ENCODE measurements around the gene NPM3.

The NPM3 gene

GRCh38 chr10:101773923-101774588 is 9.2 kb downstream of the NPM3 start:
- DNase-seq: no peak

- no peak for DNase-seq
Observed at GRCh38 chr10:101772895-101773761, 10.1 kb downstream of the NPM3 start.

- no peak for DNase-seq
Observed at GRCh38 chr10:101772017-101772894, 11.0 kb downstream of the NPM3 start.

- no peak for DNase-seq
Observed at GRCh38 chr10:101771380-101771779, 11.9 kb downstream of the NPM3 start.

GRCh38 chr10:101770331-101771215 is 12.7 kb downstream of the NPM3 start:
- no peak for DNase-seq

GRCh38 chr10:101769541-101770180 is 13.6 kb downstream of the NPM3 start:
- DNase-seq: no peak

GRCh38 chr10:101768791-101769170 is 14.5 kb downstream of the NPM3 start:
- no peak for DNase-seq

GRCh38 chr10:101767966-101768790 is 15.1 kb downstream of the NPM3 start:
- no peak for DNase-seq

GRCh38 chr10:101767600-101767945 is 15.7 kb downstream of the NPM3 start:
- DNase-seq: no peak

- DNase-seq: no peak
Observed at GRCh38 chr10:101766753-101767599, 16.3 kb downstream of the NPM3 start.

- no peak for DNase-seq
Observed at GRCh38 chr10:101766306-101766705, 16.9 kb downstream of the NPM3 start.

- no peak for DNase-seq
Observed at GRCh38 chr10:101763141-101763846, 20.0 kb downstream of the NPM3 start.

GRCh38 chr10:101762736-101763135 is 20.5 kb downstream of the NPM3 start:
- DNase-seq: no peak

- DNase-seq: no peak
Observed at GRCh38 chr10:101761226-101761625, 22.0 kb downstream of the NPM3 start.

- DNase-seq: no peak
Observed at GRCh38 chr10:101760510-101760909, 22.7 kb downstream of the NPM3 start.

GRCh38 chr10:101759309-101760247 is 23.7 kb downstream of the NPM3 start:
- no peak for DNase-seq

GRCh38 chr10:101758858-101759257 is 24.4 kb downstream of the NPM3 start:
- DNase-seq: no peak

- no peak for DNase-seq
Observed at GRCh38 chr10:101752241-101752640, 31.0 kb downstream of the NPM3 start.

Data from CD4-positive, alpha-beta T cell treated with Interleukin-1 beta for 1 hour (primary cell).